AG04449 (cell line): ENCODE results near the gene UGT1A10.

Experiments
- CTCF ChIA-PET: fragments of 350-600 bp; formaldehyde crosslinking; extraction: SDS; loops from one replicate; lab custom pipeline; 2021; ENCODE audit warnings: antibody characterized with exemption; lab: Yijun Ruan, JAX
- POLR2A ChIA-PET: fragments of 400-600, 350-600 bp; formaldehyde crosslinking; extraction: SDS; loops from one replicate; lab custom pipeline; 2020; ENCODE audit warnings: antibody characterized with exemption, inconsistent platforms; lab: Yijun Ruan, JAX
- DNase-seq: peaks from one replicate; pipeline ENCODE4 v3.0.0-alpha.2; 2010; ENCODE audit warnings: low read depth, low spot score
- H3K4me3 ChIP-seq: 2 replicates; pipeline ENCODE4 v1.5.1; 2011; ENCODE audit warnings: low read depth, mild to moderate bottlenecking, control low read depth, low read length
- TF ChIP-seq, protein P1 (sequence below): IDR thresholded peaks from one replicate; pipeline ENCODE4 v1.5.1; 2011; ENCODE audit warnings: mild to moderate bottlenecking, moderate library complexity, low read length, control low read depth, inconsistent platforms; ENCODE audit not compliant: insufficient read depth; ENCODE audit errors: missing control alignments

Gene UGT1A10

GRCh38 chr2:233822101-233822771, 186.0 kb downstream of the UGT1A10 start:
- ChIA-PET POLR2A (no interaction called here), CTCF (no interaction called here)
- no peak for DNase-seq

More at GRCh38 chr2:233822101-233822771, 186.0 kb downstream of the UGT1A10 start:
- TF ChIP-seq, protein P1, sequence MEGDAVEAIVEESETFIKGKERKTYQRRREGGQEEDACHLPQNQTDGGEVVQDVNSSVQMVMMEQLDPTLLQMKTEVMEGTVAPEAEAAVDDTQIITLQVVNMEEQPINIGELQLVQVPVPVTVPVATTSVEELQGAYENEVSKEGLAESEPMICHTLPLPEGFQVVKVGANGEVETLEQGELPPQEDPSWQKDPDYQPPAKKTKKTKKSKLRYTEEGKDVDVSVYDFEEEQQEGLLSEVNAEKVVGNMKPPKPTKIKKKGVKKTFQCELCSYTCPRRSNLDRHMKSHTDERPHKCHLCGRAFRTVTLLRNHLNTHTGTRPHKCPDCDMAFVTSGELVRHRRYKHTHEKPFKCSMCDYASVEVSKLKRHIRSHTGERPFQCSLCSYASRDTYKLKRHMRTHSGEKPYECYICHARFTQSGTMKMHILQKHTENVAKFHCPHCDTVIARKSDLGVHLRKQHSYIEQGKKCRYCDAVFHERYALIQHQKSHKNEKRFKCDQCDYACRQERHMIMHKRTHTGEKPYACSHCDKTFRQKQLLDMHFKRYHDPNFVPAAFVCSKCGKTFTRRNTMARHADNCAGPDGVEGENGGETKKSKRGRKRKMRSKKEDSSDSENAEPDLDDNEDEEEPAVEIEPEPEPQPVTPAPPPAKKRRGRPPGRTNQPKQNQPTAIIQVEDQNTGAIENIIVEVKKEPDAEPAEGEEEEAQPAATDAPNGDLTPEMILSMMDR, result no peak
- H3K4me3 ChIP-seq, result no peak overlapping the region
